Transverse colon (tissue), 4 donors: ENCODE data around the gene PCDH17. TPM values are rescaled to one million over a fixed set of nuclear protein-coding genes. Genes with fewer than 3 reads are reported as not detected.

Experiments used
- DNase-seq: peaks from one replicate; pipeline ENCODE4 v3.0.0-alpha.2; 2019
- H3K27ac ChIP-seq, 4 donors: fragments of 200-600 bp; sonication (generic); 2 replicates each; pipeline ENCODE4 v1.5.1; 2016 to 2018; ENCODE audit warnings: inconsistent platforms in 4 of 4
- H3K27me3 ChIP-seq: fragments of 200-600 bp; sonication (generic); 2 replicates; pipeline ENCODE4 v1.5.1; 2017; ENCODE audit warnings: inconsistent platforms
- H3K36me3 ChIP-seq, 4 donors: fragments of 200-600 bp; sonication (generic); 2 replicates each; pipeline ENCODE4 v1.5.1; 2017 to 2019; ENCODE audit warnings: inconsistent platforms in 4 of 4
- H3K4me1 ChIP-seq, 4 donors: fragments of 200-600 bp; sonication (generic); 2 replicates each; pipeline ENCODE4 v1.5.1; 2017 to 2020; ENCODE audit warnings: inconsistent platforms in 4 of 4
- H3K4me3 ChIP-seq, 4 donors: fragments of 200-600 bp; sonication (generic); 1 replicate in 1 of 4; 2 replicates in 3 of 4; pipeline versions ENCODE4 v1.5.1 to v1.6.1; 2017 to 2019; ENCODE audit warnings: inconsistent platforms in 4 of 4
- H3K9me3 ChIP-seq, 2 donors: fragments of 200-600 bp; sonication (generic); 2 replicates each; pipeline ENCODE4 v1.5.1; 2017 to 2019; ENCODE audit warnings: inconsistent platforms in 2 of 2
- EP300 ChIP-seq: sonication (generic); formaldehyde crosslinking; IDR thresholded peaks from one replicate; pipeline ENCODE4 v1.6.1; 2017; ENCODE audit warnings: antibody characterized with exemption, low read depth
- POLR2A ChIP-seq: fragments of 450-650 bp; IDR thresholded peaks from one replicate; pipeline ENCODE4 v1.6.1; 2016; ENCODE audit warnings: antibody characterized with exemption, mild to moderate bottlenecking, moderate library complexity
- POLR2AphosphoS5 ChIP-seq, 3 donors: sonication (generic); formaldehyde crosslinking; IDR thresholded peaks; one replicate each; pipeline ENCODE4 v1.6.1; 2016; ENCODE audit warnings: antibody characterized with exemption in 3 of 3
- WGBS, 2 donors: methylation state at CpG; one replicate each; pipeline ENCODE4 v1.1.5; 2018; ENCODE audit warnings: low coverage in 1 of 2; 5-methylcytosine and 5-hydroxymethylcytosine counted together
- in situ Hi-C, 4 donors: fragments of 200-750 bp; cut with MboI; loops; one replicate each; pipeline versions ENCODE4 v1.15.0 to v1.15.1; 2017; ENCODE audit warnings: low sequenced_read_pairs in 3 of 4, low pct_ligation_motif_present in 1 of 4, low pct_unique_long_range_greater_than_20kb in 1 of 4
- intact Hi-C: fragments of 100-400 bp; cut with DNase I; formaldehyde crosslinking; loops from one replicate; pipeline ENCODE4 v1.15.1; 2023; ENCODE audit warnings: low total_unique reads
- total RNA-seq, 4 donors: library from RNA; depleted of rRNA; stranded (reverse); fragments of >200 nt; gene quantifications; one replicate each; pipeline ENCODE4 v1.1.0, GENCODE V29; 2016
- TF ChIP-seq, protein P1 (sequence below), 5 experiments: fragments of 200-600 bp in 3 of 5; fragments of 450-650 bp in 2 of 5; sonication (generic) in 3 of 5; IDR thresholded peaks; 1 replicate in 2 of 5; 2 replicates in 3 of 5; pipeline ENCODE4 v1.5.1; 2016 to 2017; ENCODE audit warnings: antibody characterized with exemption in 5 of 5, inconsistent platforms in 3 of 5, mild to moderate bottlenecking in 2 of 5, moderate library complexity in 1 of 5

The PCDH17 gene
- total RNA-seq, 4 donors from 2014 or later = 0.80 to 2.2 (median 1.2) TPM; not detected in 1

DNA sequence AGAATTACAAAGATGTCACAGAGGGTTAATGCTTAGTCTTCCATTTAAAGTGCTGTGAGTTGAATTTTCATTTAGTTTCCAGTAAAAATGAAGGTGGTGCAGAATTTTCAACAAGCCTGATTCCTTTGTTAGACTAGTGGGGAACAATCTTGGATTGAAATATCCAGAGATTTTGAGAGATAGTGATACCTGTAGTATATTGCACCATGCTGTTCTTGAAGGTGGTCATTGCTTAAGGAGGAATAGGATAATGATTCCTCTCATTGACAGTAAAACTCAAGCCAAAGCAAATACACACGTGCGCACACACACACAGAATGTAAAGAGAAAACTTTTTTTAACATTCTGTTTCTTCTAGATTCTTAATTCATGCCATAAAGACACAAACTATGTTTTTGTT lies 5.3 kb downstream of the PCDH17 start:
- intact Hi-C loops = no loop called here
- no peak for DNase-seq
- H3K4me1 ChIP-seq = peaks cover 0 to 6% (median 3%) of the 10 kb centered on the region in 4 donors
- WGBS, 2 donors = 11 to 46% methylated on average over 2 of the region's 2 CpGs
- peaks cover 31% of the 10 kb centered on the region for H3K27me3 ChIP-seq
- in situ Hi-C loops = no loop called here
- H3K27ac ChIP-seq = no peak overlapping the region
- no peak for TF ChIP-seq POLR2A
- H3K9me3 ChIP-seq = no peaks in the 10 kb centered on the region
- H3K36me3 ChIP-seq = no peaks in the 10 kb centered on the region
- no peak overlapping the region for H3K4me3 ChIP-seq

DNA sequence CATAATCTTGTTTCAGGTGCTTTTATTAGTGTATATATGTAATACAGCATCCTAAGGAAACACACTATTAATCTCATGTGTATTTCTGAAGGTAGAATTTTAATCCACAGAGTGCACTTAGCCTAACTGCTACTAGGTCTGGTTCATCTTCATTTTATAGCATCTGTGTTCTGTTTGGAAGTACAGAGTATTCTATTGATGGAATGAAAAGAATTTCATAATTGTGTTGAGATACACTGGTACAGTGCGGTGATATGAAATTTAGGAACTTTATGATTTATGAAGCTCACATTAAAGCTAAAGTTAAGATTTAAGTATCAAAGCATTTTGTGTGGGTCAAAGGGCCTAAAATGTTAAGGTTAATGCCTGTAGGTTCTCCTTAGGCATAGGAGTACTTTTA lies 6.0 kb downstream of the PCDH17 start:
- H3K36me3 ChIP-seq = no peaks in the 10 kb centered on the region
- H3K4me3 ChIP-seq = no peak overlapping the region
- H3K9me3 ChIP-seq = no peaks in the 10 kb centered on the region
- TF ChIP-seq POLR2A (no peak), EP300 (no peak), POLR2AphosphoS5 (IDR thresholded peaks at IDR 0.05) (no peak)
- TF ChIP-seq, protein P1, sequence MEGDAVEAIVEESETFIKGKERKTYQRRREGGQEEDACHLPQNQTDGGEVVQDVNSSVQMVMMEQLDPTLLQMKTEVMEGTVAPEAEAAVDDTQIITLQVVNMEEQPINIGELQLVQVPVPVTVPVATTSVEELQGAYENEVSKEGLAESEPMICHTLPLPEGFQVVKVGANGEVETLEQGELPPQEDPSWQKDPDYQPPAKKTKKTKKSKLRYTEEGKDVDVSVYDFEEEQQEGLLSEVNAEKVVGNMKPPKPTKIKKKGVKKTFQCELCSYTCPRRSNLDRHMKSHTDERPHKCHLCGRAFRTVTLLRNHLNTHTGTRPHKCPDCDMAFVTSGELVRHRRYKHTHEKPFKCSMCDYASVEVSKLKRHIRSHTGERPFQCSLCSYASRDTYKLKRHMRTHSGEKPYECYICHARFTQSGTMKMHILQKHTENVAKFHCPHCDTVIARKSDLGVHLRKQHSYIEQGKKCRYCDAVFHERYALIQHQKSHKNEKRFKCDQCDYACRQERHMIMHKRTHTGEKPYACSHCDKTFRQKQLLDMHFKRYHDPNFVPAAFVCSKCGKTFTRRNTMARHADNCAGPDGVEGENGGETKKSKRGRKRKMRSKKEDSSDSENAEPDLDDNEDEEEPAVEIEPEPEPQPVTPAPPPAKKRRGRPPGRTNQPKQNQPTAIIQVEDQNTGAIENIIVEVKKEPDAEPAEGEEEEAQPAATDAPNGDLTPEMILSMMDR (IDR thresholded peaks at IDR 0.05) = no peak
- in situ Hi-C loops = no loop called here
- DNase-seq = no peak
- WGBS, 2 donors = 67 to 80% methylated on average over 1 of the region's 1 CpG
- peaks cover 0 to under 1% (median under 1%) of the 10 kb centered on the region in 4 donors for H3K4me1 ChIP-seq
- H3K27ac ChIP-seq = no peak overlapping the region
- peaks cover 24% of the 10 kb centered on the region for H3K27me3 ChIP-seq
- intact Hi-C loops = no loop called here

DNA sequence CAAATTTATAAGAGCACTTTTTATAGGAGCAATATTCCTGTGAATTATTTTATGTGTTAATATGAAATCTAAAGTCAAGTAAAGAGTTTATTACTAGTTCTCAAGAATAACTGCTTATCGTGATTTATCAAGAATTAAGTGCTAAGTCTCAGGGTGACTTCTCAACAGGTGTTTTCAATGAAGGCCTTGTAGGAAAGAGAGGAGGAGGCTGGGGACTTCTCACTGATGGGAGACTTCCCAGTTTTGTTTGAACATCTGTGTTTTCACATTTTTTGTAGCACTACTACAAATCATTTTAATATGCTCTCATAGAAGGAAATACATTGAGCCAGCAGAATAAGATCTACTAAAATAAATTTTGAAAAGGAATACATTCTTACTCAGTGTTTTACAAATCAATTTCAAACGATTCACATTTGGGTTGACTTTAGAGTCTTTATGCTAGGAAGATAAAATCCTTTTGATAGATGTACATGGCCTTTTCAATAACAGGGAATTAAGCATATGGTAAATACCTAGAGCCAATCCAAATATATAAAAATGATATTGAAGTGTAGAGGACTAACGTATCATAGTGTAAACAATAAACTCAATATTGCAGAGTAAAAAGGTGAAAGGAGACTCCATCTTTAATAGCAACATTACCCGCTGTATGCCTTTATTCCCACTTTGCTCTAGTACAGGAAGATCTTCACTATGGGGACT lies 6.8 kb downstream of the PCDH17 start:
- in situ Hi-C loops = no loop called here
- H3K27ac ChIP-seq = no peak overlapping the region

DNA sequence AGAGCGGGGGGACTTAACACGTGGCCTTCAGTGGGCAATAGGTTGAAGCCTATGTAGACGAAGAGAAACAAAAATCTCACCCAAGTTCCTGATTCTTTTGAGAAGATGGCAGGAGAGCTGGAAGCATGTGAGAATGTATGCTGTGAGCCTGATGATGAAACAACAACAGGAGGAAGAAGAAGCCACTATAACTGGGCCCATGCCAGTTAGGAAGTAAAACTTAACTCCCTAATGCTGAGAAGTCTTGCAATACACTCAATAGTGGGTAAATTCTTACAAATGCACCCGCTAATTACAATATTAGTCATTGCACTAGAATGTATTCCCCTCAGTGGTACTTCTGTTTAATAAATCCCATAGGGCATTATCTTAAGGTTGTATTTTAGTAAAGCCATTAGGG lies 9.1 kb downstream of the PCDH17 start:
- H3K27ac ChIP-seq = no peak overlapping the region
- H3K36me3 ChIP-seq = no peaks in the 10 kb centered on the region
- TF ChIP-seq POLR2AphosphoS5 (IDR thresholded peaks at IDR 0.05) (no peak), POLR2A (no peak), EP300 (no peak)
- TF ChIP-seq, protein P1 (IDR thresholded peaks at IDR 0.05) = no peak
- DNase-seq = no peak
- intact Hi-C loops = no loop called here
- no peaks in the 10 kb centered on the region for H3K9me3 ChIP-seq
- no peaks in the 10 kb centered on the region for H3K27me3 ChIP-seq
- no peak overlapping the region for H3K4me3 ChIP-seq
- no peaks in the 10 kb centered on the region for H3K4me1 ChIP-seq
- in situ Hi-C loops = no loop called here
- 62 to 80% methylated on average over 4 of the region's 4 CpGs for WGBS, 2 donors

More for the DNA sequence above, 6.8 kb downstream of the PCDH17 start:
- 53 to 59% methylated on average over 4 of the region's 4 CpGs for WGBS, 2 donors
- H3K4me3 ChIP-seq = no peak overlapping the region
- TF ChIP-seq, protein P1 (IDR thresholded peaks at IDR 0.05) = no peak
- TF ChIP-seq EP300 (no peak), POLR2A (no peak), POLR2AphosphoS5 (IDR thresholded peaks at IDR 0.05) (no peak)
- peaks cover 16% of the 10 kb centered on the region for H3K27me3 ChIP-seq
- intact Hi-C loops = no loop called here
- no peaks in the 10 kb centered on the region for H3K4me1 ChIP-seq
- no peaks in the 10 kb centered on the region for H3K9me3 ChIP-seq
- no peaks in the 10 kb centered on the region for H3K36me3 ChIP-seq
- DNase-seq = no peak

DNA sequence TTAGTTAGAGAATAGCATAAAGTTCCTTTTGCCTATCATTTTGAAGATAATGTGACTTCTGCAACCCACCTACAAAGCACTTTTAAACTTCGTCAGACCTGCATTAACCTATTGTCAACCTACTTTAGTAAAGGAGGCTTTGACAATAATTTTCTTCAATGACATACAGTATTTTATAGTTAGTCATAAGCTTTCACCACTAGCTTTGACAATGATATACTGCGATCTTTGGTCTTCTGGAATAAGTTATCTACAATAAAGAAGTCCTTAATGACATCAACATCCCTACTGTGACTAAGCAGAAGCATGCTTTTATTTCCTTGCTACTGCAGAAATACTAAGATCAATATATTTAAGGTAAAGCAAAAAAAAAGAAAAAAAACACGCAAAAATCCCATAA lies 9.5 kb downstream of the PCDH17 start:
- no peak for TF ChIP-seq POLR2A
- TF ChIP-seq EP300 = no peak
- TF ChIP-seq POLR2AphosphoS5 (IDR thresholded peaks at IDR 0.05) = no peak
- TF ChIP-seq, protein P1 (IDR thresholded peaks at IDR 0.05) = no peak
- 59 to 93% methylated on average over 2 to 3 of the region's 3 CpGs for WGBS, 2 donors
- Histone ChIP-seq H3K27ac (no peak overlapping the region), H3K4me1 (no peaks in the 10 kb centered on the region), H3K9me3 (no peaks in the 10 kb centered on the region), H3K27me3 (no peaks in the 10 kb centered on the region), H3K4me3 (no peak overlapping the region), H3K36me3 (no peaks in the 10 kb centered on the region)
- intact Hi-C loops = no loop called here
- DNase-seq = no peak
- in situ Hi-C loops = no loop called here
